Inferior parietal cortex (tissue), 1 donor: ENCODE measurements around the gene KCTD1.

Experiments used
- DNase-seq: peaks from one replicate; pipeline ENCODE4 v3.0.0-alpha.2; 2016; ENCODE audit errors: extremely low spot score

KCTD1 gene

GRCh38 chr18:26524002-26524401 is 24.4 kb downstream of the KCTD1 start:
- DNase-seq, result no peak

DNA sequence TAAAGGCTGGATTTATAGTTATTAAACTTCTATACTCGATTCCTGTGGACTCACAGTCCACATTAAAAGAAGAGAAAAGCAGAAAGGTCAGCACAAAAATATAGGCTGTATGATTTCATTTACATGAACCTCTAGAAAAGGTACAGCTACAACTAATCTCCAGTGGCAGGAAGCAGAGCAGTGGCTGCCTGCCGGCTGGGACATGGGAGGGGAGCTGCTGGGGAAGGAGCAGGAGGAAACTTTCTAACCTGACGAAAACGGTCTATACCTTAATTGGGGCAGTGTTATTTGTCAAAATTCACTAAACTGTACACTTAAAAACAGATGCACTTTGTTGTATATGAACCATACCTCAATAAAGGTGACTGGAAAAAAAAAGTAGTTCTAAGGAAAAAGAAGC is 26.7 kb downstream of the KCTD1 start:
- DNase-seq, result no peak

GRCh38 chr18:26520974-26521373 is 27.4 kb downstream of the KCTD1 start:
- DNase-seq, result no peak

GRCh38 chr18:26519114-26519513 is 29.2 kb downstream of the KCTD1 start:
- DNase-seq, result no peak

DNA sequence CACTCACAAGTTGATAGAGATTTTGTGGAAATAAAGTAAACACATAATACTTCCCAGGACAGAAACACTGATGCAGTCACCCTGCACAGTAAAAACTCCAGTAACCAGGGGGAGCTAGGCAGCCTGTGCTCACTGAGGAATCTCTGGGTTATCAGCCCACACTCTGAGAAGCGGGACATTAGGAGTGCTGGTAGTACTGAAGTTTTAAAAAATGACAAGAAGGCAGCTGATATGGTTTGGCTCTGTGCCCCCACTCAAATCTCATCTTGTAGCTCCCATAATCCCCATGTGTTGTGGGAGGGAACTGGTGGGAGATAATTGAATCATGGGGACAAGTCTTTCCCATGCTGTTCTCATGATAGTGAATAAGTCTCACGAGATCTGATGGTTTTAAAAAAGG is 31.4 kb downstream of the KCTD1 start:
- DNase-seq, result no peak

GRCh38 chr18:26515643-26516487 is 32.5 kb downstream of the KCTD1 start:
- no peak for DNase-seq

DNA sequence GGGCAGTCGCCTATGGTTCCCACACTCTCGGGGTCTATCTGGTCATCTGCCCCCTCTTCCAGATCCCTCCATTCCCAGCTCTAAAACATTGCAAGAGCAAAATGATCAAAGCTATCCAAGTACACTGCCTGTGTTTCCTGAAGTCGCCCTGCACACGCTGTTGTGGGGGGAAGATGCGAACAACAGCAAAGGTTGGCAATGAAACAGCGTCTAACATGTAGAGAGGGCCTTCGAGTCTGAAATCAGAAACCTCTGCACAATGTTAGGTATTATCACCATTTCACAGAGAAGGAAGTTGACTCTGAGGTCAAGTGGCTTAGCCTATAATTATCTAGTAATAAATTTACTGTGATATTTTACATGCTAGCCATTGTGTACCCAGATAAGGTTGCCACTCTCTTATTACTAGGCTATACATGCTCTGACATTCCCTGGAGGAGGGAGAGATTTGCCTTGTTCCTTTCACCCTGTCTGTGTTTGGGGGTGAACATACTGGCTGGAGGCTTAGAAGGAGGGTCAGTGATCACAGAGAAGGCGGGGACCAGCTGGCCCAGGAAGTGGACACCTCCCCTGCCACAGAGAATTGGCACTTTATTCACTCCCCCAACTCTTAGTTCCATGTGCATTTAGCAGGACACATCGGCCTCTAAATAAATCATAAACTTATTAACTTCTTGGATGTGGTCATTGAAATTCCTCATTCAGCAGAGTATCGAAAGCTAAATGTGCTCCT is 36.8 kb downstream of the KCTD1 start:
- DNase-seq, result no peak

DNA sequence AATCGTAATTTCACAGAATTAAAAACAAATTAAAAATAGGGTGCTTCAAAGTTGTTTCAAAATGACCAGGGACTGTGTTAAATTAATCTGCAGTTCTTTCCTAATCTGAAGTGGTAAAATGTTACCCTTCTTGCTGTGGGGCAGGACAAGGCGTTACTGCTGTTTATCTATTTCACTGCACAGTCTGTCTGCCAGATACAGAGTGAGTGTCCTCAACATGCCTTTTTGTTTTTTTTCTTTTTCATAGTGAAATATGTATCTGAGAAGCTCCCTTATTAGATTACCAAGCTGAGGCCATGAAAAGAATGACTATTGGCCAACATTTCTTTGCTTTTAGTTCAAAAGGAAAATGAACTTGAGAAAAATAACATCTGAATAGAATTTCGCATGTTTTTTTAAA is 38.0 kb downstream of the KCTD1 start:
- no peak for DNase-seq

DNA sequence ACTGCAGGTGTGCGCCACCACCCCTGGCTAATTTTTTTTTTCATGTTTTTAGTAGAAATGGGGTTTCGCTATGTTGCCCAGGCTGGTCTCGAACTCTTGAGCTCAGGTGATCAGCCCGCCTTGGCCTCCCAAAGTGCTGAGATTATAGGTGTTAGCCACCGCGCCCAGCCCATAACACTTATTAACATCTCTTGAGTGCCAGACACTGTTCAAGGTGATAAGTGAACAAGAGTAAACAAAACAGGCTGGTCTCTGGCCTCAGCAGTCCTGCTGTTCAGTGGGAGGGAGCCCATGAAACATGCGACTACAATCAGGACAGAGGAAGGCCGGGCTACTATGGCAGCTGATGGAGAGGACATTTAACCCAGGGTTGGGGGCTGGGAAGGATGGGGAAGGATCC is 42.3 kb downstream of the KCTD1 start:
- no peak for DNase-seq

GRCh38 chr18:26504831-26505230 is 43.5 kb downstream of the KCTD1 start:
- DNase-seq, result no peak

GRCh38 chr18:26503382-26503781 is 45.0 kb downstream of the KCTD1 start:
- DNase-seq, result no peak

- DNase-seq, result no peak
These were observed 45.5 kb downstream of the KCTD1 start for GRCh38 chr18:26502823-26503222.

DNA sequence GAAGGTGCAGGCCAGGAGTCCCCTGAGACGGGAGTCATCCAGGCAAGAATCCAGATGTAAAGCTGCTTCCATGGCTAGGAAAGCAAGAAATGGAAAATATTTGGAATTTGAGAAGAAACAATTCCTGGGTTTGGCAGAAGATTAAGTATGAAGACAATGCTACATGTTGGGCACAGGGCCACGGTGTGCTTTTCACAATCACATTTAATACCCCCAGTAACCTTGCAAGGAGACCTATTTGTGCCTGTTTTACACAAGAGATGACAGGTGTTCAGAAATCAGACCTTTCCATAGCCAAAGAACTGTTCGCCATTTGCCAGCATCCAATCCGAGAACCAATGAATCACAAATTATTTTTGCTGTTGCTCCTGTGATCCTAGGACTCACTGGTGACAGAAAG is 50.5 kb downstream of the KCTD1 start:
- DNase-seq, result no peak

GRCh38 chr18:26496528-26496927 is 51.8 kb downstream of the KCTD1 start:
- no peak for DNase-seq

- no peak for DNase-seq
These were observed 53.1 kb downstream of the KCTD1 start for GRCh38 chr18:26495287-26495686.

DNA sequence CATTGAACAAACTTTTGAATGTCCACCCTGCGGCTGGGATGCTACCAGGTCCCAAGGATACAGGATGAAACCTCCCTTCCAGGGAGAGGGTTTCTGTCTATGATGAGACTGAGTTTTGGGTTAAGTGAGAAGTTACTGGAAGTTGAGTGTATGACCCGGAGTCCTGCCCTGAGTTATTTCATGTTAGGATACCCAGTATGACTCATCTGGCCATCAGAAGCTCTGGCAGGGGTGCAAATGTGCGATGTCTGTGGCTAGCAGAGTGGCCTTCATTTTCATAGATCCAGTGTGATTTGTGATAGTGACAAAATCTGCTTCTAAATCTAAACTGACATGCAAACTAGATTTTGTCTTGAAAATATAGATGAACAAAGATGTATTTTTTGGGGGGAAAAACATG is 55.3 kb downstream of the KCTD1 start:
- DNase-seq, result no peak

DNA sequence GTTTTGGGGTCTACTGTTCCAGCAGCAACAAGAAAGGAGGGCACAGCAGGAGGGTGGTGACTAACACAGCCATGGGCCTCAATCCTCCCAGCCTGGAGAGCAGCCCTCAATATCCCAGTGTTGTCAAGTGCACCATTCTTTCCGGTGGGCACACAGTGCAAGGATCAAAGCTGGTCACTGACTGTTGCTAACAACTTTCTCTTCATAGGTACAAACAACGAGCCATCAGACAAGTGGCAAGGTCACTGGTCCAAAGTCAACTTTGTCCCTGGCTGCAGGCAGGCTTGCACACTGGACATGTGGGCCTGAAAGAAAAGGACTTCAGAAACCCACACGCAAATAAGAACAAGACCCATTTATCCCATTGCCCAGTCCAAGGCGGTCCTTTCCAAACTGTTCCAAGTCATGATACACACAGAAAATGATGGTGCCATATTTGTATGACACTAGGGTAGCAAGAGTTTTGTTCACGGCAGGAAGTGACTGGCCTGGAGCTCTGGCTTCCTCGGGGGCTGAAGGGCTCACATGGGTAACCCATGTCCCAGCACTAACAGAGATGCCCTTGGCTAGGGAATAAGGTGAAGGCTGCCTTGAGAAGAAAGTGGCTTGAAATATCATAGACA is 57.0 kb downstream of the KCTD1 start:
- DNase-seq, result no peak

DNA sequence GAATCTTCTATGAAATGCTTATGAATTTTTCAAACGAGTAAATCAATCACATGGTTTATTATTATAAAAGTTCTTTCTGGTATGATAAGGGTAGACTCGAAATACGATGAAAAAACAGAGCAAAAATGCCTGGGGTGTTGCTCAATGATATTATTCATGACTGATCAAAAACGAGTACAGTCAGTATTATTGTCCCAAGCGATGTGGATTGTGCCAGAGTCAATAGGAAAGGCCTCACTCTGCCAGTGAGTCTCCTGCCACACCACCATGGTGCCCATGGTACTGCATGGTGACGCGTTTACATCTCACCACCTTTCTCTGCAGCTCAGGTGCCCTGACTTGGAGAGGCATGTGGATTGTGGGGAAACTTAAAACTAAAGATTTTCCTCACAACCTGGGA is 58.5 kb downstream of the KCTD1 start:
- DNase-seq, result no peak

GRCh38 chr18:26489191-26489590 is 59.2 kb downstream of the KCTD1 start:
- no peak for DNase-seq

- DNase-seq, result no peak
These were observed 59.8 kb downstream of the KCTD1 start for GRCh38 chr18:26488417-26489009.

DNA sequence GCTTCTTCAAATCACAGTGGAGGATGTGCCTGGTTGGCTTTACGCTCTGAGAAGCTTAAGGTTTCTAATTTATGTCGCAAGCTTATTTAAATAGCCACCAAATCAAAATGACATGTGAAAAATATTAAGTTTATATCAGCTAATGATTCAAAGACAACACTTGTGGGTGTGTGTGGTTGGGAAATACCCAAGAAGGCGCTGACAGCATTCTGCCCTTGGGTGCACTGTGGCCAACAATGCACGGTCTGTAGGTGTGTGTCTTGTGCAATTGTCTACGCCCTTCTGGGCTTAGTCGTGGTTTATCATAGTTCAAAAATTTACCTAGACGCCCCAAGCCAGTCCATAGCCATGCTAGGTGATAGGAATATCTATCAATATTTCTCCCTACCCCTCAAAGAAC is 60.9 kb downstream of the KCTD1 start:
- no peak for DNase-seq

GRCh38 chr18:26483633-26484032 is 64.7 kb downstream of the KCTD1 start:
- no peak for DNase-seq
